Panc1 (cell line): ENCODE data around the gene ZFYVE21. TPM values are rescaled to one million over a fixed set of nuclear protein-coding genes. Genes with fewer than 3 reads are reported as not detected.

ENCODE experiments used
- ATAC-seq: fragments of 200-7000 bp; cut with Tn5 transposase; 2 replicates; pipeline ENCODE4 v1.9.1; 2020; ENCODE audit warnings: mild to moderate bottlenecking, moderate library complexity
- BruUV-seq: library from RNA; stranded (reverse); fragments of 400-500 nt; replicated peaks from 2 replicates; lab custom pipeline; 2021; lab: Mats Ljungman, UMichigan
- CTCF ChIA-PET: fragments of 300-600 bp; sonication (Branson Sonifier 250); formaldehyde crosslinking; loops from one replicate; lab custom pipeline; 2022; ENCODE audit warnings: antibody characterized with exemption; lab: Charles Lee
- POLR2A ChIA-PET: fragments of 300-600 bp; sonication (Branson Sonifier 250); formaldehyde crosslinking; loops from one replicate; lab custom pipeline; 2022; ENCODE audit warnings: antibody characterized with exemption; lab: Charles Lee
- DNase-seq: peaks from one replicate; pipeline ENCODE4 v3.0.0-alpha.2; 2010; ENCODE audit warnings: low read depth, low spot score
- H3K27ac ChIP-seq: 2 replicates; pipeline ENCODE4 v1.5.1; 2011; ENCODE audit warnings: mild to moderate bottlenecking, low read length, inconsistent platforms
- H3K27me3 ChIP-seq: fragments of 200-500 bp; sonication (Bioruptor generic); 2 replicates; pipeline ENCODE4 v1.6.0; 2014; ENCODE audit warnings: low read length, inconsistent platforms; ENCODE audit not compliant: control insufficient read depth, insufficient read depth
- H3K36me3 ChIP-seq: fragments of 200-500 bp; sonication (Bioruptor generic); 2 replicates; pipeline ENCODE4 v1.5.1; 2014; ENCODE audit warnings: inconsistent platforms, mild to moderate bottlenecking, low read length, moderate library complexity; ENCODE audit not compliant: control insufficient read depth, insufficient read depth
- H3K4me1 ChIP-seq: 2 replicates; pipeline ENCODE4 v1.5.1; 2011; ENCODE audit warnings: inconsistent platforms, mild to moderate bottlenecking, low read length, moderate library complexity; ENCODE audit not compliant: control insufficient read depth, insufficient read depth
- H3K4me3 ChIP-seq, 2 experiments: 2 replicates each; pipeline ENCODE4 v1.5.1; 2011 to 2012; ENCODE audit warnings: low read depth in 2 of 2, low read length in 2 of 2, mild to moderate bottlenecking in 2 of 2, inconsistent platforms in 1 of 2, moderate library complexity in 1 of 2
- H3K9me3 ChIP-seq: fragments of 200-500 bp; sonication (Bioruptor generic); 2 replicates; pipeline ENCODE4 v1.5.1; 2014; ENCODE audit warnings: low read depth, mild to moderate bottlenecking, inconsistent platforms, low read length, moderate library complexity; ENCODE audit not compliant: control insufficient read depth, insufficient read depth
- CTCF ChIP-seq: fragments of 450-650 bp; IDR thresholded peaks from 2 replicates; pipeline ENCODE4 v1.5.1; 2017; ENCODE audit warnings: mild to moderate bottlenecking
- POLR2AphosphoS5 ChIP-seq: IDR thresholded peaks from 2 replicates; pipeline ENCODE4 v1.6.1; 2012; ENCODE audit warnings: mild to moderate bottlenecking, low read depth, low read length, moderate library complexity
- REST ChIP-seq, 2 experiments: IDR thresholded peaks; 2 replicates each; pipeline ENCODE4 v1.6.1; 2011 to 2012; ENCODE audit warnings: low read depth in 2 of 2, control low read depth in 1 of 2, low read length in 1 of 2, mild to moderate bottlenecking in 1 of 2, moderate library complexity in 1 of 2; ENCODE audit not compliant: insufficient read depth in 1 of 2
- SIN3A ChIP-seq: IDR thresholded peaks from 2 replicates; pipeline ENCODE4 v1.6.1; 2012; ENCODE audit warnings: low read depth, mild to moderate bottlenecking, low read length, moderate library complexity, borderline replicate concordance; ENCODE audit not compliant: insufficient read depth
- TCF7L2 ChIP-seq: IDR thresholded peaks from 2 replicates; pipeline ENCODE4 v1.6.1; 2011; ENCODE audit warnings: mild to moderate bottlenecking, low read depth, low read length, inconsistent platforms
- in situ Hi-C: cut with HindIII; loops from 2 replicates; pipeline ENCODE4 v1.10.0; 2016; ENCODE audit warnings: low sequenced_read_pairs, low pct_unique_long_range_greater_than_20kb
- intact Hi-C: fragments of 100-400 bp; cut with micrococcal nuclease; formaldehyde crosslinking; loops from one replicate; pipeline ENCODE4 v1.10.0; 2022; ENCODE audit not compliant: unreplicated experiment
- total RNA-seq: library from RNA; stranded (reverse); gene quantifications from one replicate; pipeline ENCODE4 v1.2.1, GENCODE V29; 2021; ENCODE audit not compliant: unreplicated experiment

ZFYVE21 gene
- total RNA-seq, 1 experiment from 2014 or later: 41.8 TPM

GRCh38 chr14:103735815-103736545 is 20.4 kb downstream of the ZFYVE21 start:
- intact Hi-C loops (no loop called here), in situ Hi-C loops (no loop called here)
- ATAC-seq: no peak
- TF ChIP-seq CTCF (no peak), TCF7L2 (no peak), SIN3A (no peak), REST (IDR thresholded peaks at IDR 0.05; ENCODE audit: insufficient read depth in 1 of 2, low read depth in 2 of 2, low read length in 1 of 2) (no peak)
- BruUV-seq: no TSS peak
- H3K9me3 ChIP-seq: no peaks in the 10 kb centered on the region
- no peak overlapping the region for H3K4me3 ChIP-seq
- DNase-seq: no peak
- ChIA-PET POLR2A (no interaction called here), CTCF (interaction anchor here (1.0 kb wide), 1 partner anchor 165 kb away, joined by 3 read pairs; no protein-coding TSS in a partner anchor)
- no peaks in the 10 kb centered on the region for H3K27me3 ChIP-seq
- H3K36me3 ChIP-seq: no peaks in the 10 kb centered on the region; the same call in 1 of the 2 replicates
- no peak overlapping the region for H3K27ac ChIP-seq
- no peaks in the 10 kb centered on the region for H3K4me1 ChIP-seq

- ATAC-seq (no peak), DNase-seq (no peak)
- in situ Hi-C loops: no loop called here
- Histone ChIP-seq H3K27me3 (no peaks in the 10 kb centered on the region), H3K9me3 (no peaks in the 10 kb centered on the region), H3K4me3 (no peak overlapping the region), H3K36me3 (no peaks in the 10 kb centered on the region; the same call in 1 of the 2 replicates), H3K27ac (no peak overlapping the region), H3K4me1 (no peaks in the 10 kb centered on the region)
- no TSS peak for BruUV-seq
- intact Hi-C loops: no loop called here
- CTCF ChIA-PET: interaction anchor here (1.0 kb wide), 1 partner anchor 164 kb away, joined by 3 read pairs; no protein-coding TSS in a partner anchor
- POLR2A ChIA-PET: no interaction called here
- no peak for TF ChIP-seq REST (IDR thresholded peaks at IDR 0.05; ENCODE audit: insufficient read depth in 1 of 2, low read depth in 2 of 2, low read length in 1 of 2)
- no peak for TF ChIP-seq TCF7L2
- no peak for TF ChIP-seq CTCF
- TF ChIP-seq SIN3A: no peak
- TF ChIP-seq POLR2AphosphoS5: no peak
Observed at GRCh38 chr14:103736546-103737431, 21.2 kb downstream of the ZFYVE21 start.
